GM12892 (cell line): ENCODE measurements around the gene GGTLC2.

Experiments used
- POLR2A ChIP-seq: IDR thresholded peaks from 2 replicates; pipeline ENCODE4 v1.6.1; 2011; ENCODE audit warnings: low read depth, low read length, control low read depth
- POLR2AphosphoS5 ChIP-seq: IDR thresholded peaks from 2 replicates; pipeline ENCODE4 v1.6.1; 2011; ENCODE audit warnings: low read depth, low read length, control low read depth
- TAF1 ChIP-seq: IDR thresholded peaks from 2 replicates; pipeline ENCODE4 v1.6.1; 2011; ENCODE audit warnings: low read depth, mild to moderate bottlenecking, control low read depth, low read length, borderline replicate concordance

- no peak for TF ChIP-seq POLR2A
- no peak for TF ChIP-seq POLR2AphosphoS5
- no peak for TF ChIP-seq TAF1
Measured at GRCh38 chr22:22599248-22599647, 45.2 kb upstream of the GGTLC2 start.
